BE2C (cell line): ENCODE data around the gene CEP57L1.

ENCODE experiments used
- DNase-seq: peaks from one replicate; pipeline ENCODE4 v3.0.0-alpha.2; 2020
- H3K27me3 ChIP-seq: fragments of 250-450 bp; sonication (Bioruptor Pico); 2 replicates; pipeline ENCODE4 v1.5.1; 2020; ENCODE audit warnings: mild to moderate bottlenecking
- H3K36me3 ChIP-seq: fragments of 250-450 bp; sonication (Bioruptor Pico); 2 replicates; pipeline ENCODE4 v1.5.1; 2020; ENCODE audit warnings: mild to moderate bottlenecking
- H3K4me1 ChIP-seq: fragments of 250-450 bp; sonication (Bioruptor Pico); 2 replicates; pipeline ENCODE4 v1.5.1; 2020
- H3K4me3 ChIP-seq: 2 replicates; pipeline ENCODE4 v1.5.1; 2011; ENCODE audit warnings: low read depth, low read length
- H3K9me3 ChIP-seq: fragments of 250-450 bp; sonication (Bioruptor Pico); 2 replicates; pipeline ENCODE4 v1.5.1; 2020
- TF ChIP-seq, protein P1 (sequence below): IDR thresholded peaks from 2 replicates; pipeline ENCODE4 v1.5.1; 2012; ENCODE audit warnings: mild to moderate bottlenecking, low read depth, low read length

Gene CEP57L1

DNA sequence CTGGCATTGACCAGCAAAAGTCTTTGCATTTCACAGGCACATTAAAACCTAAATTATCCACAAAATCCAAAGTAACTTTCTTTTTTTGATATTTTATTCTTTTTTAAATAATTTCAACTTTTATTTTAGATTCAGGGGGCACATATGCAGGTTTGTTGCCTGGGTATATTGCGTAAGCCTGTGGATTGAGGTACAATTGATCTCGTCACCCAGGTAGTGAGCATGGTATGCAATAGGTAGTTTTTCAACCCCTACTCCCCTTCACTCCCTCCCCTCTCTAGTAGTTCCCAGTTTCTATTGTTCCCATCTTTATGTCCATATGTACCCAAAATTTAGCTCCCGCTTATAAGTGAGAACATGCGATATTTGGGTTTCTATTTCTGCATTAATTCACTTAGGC lies 97.6 kb downstream of the CEP57L1 start:
- H3K4me1 ChIP-seq = no peaks in the 10 kb centered on the region
- TF ChIP-seq, protein P1, sequence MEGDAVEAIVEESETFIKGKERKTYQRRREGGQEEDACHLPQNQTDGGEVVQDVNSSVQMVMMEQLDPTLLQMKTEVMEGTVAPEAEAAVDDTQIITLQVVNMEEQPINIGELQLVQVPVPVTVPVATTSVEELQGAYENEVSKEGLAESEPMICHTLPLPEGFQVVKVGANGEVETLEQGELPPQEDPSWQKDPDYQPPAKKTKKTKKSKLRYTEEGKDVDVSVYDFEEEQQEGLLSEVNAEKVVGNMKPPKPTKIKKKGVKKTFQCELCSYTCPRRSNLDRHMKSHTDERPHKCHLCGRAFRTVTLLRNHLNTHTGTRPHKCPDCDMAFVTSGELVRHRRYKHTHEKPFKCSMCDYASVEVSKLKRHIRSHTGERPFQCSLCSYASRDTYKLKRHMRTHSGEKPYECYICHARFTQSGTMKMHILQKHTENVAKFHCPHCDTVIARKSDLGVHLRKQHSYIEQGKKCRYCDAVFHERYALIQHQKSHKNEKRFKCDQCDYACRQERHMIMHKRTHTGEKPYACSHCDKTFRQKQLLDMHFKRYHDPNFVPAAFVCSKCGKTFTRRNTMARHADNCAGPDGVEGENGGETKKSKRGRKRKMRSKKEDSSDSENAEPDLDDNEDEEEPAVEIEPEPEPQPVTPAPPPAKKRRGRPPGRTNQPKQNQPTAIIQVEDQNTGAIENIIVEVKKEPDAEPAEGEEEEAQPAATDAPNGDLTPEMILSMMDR = no peak
- no peaks in the 10 kb centered on the region for H3K27me3 ChIP-seq
- H3K9me3 ChIP-seq = no peaks in the 10 kb centered on the region
- H3K4me3 ChIP-seq = no peak overlapping the region
- H3K36me3 ChIP-seq = no peaks in the 10 kb centered on the region
- DNase-seq = no peak

DNA sequence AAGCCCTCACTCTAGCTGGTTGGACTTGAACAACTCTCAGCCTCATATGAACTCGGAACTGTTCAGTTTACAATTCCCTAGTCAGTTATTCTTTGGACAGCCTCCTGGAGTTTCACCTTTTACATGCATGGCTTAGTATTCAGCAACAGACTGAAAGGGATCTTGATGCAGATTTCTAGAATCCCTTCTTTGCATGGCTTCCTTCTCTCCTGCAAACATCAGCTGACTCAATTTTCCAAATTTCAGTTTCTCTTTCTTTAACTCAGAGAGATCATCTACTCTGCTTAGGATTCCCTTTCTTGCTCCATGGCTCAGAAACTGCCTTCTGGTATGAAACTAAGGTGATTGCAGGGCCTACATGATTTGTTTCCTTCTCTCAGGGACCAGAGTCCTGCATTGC lies 99.6 kb downstream of the CEP57L1 start:
- Histone ChIP-seq H3K27me3 (no peaks in the 10 kb centered on the region), H3K36me3 (no peaks in the 10 kb centered on the region), H3K9me3 (no peaks in the 10 kb centered on the region), H3K4me3 (no peak overlapping the region), H3K4me1 (no peaks in the 10 kb centered on the region)
- TF ChIP-seq, protein P1 = no peak
- DNase-seq = no peak

DNA sequence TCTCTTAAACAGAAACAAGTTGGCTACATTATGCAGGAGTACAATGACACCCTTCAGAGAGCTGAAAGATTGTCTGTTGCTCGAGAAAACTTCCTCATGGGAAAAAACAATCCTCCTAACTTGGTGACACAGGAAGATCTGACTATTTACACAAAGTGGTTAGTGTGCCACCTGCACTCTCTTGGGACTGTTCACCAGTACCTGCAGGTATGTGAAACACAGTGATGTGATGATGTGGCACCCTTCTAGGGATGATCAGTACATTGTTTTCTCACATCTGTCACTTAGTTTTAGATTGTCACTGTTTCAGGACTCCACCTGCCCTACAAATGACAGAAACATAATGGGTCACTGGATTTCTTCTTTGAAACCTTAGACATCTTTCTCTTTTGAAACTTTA lies 101.8 kb downstream of the CEP57L1 start:
- H3K9me3 ChIP-seq = no peaks in the 10 kb centered on the region
- TF ChIP-seq, protein P1 = no peak
- DNase-seq = no peak

DNA sequence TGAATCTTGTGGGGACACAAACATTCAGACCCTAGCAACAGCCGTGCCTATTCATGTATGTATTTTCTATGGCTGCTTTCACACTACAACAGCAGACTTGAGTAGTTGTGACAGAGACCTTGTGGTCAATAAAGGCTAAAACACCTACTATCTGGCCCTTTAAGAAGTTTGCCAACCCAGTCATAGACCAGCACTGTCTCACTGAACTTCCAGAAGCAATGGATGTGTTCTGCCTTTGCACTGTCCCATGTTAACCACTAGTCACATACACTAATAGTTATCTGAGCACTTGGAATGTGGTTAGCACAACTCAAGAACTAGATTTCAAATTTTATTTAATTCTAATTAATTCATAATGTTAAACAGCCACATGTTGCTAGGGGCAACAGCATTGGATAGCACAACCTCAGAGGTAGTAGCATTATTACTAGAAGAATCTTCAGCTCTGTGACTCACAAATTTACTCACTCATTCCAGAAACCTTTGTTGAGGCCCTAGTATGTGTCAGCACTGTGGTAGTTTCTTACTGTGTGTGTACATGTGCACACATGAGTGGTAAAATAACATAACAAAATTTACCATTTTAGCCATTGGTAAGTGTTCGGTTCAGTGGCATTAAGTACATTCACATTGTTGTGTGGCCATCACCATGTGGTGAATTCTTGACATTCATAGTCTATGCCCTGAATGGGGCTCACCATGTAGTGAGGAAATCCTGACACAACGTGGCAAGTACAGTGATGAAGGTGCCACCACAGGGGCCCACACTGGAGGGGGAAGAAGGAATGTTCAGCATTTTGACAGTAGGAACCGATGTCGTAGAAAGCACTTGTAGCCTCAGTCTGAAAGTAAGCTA lies 107.3 kb downstream of the CEP57L1 start:
- no peaks in the 10 kb centered on the region for H3K36me3 ChIP-seq
- no peaks in the 10 kb centered on the region for H3K9me3 ChIP-seq
- H3K4me3 ChIP-seq = no peak overlapping the region
- H3K27me3 ChIP-seq = no peaks in the 10 kb centered on the region
- no peaks in the 10 kb centered on the region for H3K4me1 ChIP-seq
- TF ChIP-seq, protein P1 = no peak
- DNase-seq = no peak

More for the DNA sequence above, 101.8 kb downstream of the CEP57L1 start:
- Histone ChIP-seq H3K4me3 (no peak overlapping the region), H3K36me3 (no peaks in the 10 kb centered on the region), H3K27me3 (no peaks in the 10 kb centered on the region), H3K4me1 (no peaks in the 10 kb centered on the region)

DNA sequence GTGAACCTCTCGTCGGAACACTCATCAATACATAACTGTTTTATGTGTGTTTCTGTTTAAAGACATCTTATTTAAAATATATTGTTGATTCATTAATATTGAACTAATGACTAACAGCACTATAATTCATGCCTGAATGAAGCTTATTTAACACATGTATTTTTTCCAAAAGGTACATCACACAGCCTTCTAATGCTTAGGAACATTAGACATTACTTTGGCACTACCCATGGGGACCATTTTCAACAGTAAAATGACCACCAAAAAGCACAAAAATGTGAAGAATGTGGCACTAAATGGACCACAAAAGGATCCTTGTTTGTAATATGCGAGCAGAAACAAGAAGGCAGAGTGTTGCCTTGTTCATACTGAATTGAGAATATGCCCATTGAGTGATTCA lies 109.2 kb downstream of the CEP57L1 start:
- Histone ChIP-seq H3K4me3 (no peak overlapping the region), H3K27me3 (peaks cover 6% of the 10 kb centered on the region), H3K4me1 (no peaks in the 10 kb centered on the region), H3K9me3 (no peaks in the 10 kb centered on the region), H3K36me3 (no peaks in the 10 kb centered on the region)
- TF ChIP-seq, protein P1 = no peak
- no peak for DNase-seq

DNA sequence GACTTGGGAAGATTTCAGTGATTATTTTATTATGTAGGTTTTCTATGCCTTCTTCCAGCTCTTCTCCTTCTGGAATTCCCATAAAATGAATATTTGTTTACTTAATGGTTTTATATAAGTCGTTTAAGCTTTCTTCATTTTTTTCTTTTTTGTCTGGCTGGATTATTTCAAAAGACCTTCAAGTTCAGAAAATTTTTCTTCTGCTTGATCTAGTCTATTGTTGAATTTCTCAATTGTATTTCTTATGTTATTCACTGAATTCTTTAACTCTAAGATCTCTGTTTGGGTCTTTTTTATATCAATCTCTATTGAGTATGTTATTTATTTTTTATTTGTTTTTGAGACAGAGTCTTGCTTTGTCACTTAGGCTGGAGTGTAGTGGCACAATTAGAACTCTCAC lies 117.4 kb downstream of the CEP57L1 start:
- no peak for DNase-seq
- TF ChIP-seq, protein P1 = no peak
- Histone ChIP-seq H3K4me3 (no peak overlapping the region), H3K4me1 (no peaks in the 10 kb centered on the region), H3K9me3 (no peaks in the 10 kb centered on the region), H3K36me3 (no peaks in the 10 kb centered on the region), H3K27me3 (peaks cover 11% of the 10 kb centered on the region)
